SU-DHL-6 (cell line): ENCODE results near the gene SH3PXD2B.

Experiments used
- CTCF ChIP-seq: fragments of 200-600 bp; sonication (generic); IDR thresholded peaks from one replicate; pipeline ENCODE4 v1.5.1; 2017; ENCODE audit warnings: antibody characterized with exemption, mild to moderate bottlenecking, low read length, moderate library complexity; ENCODE audit not compliant: insufficient read depth, poor library complexity, severe bottlenecking
- EZH2phosphoT487 ChIP-seq: fragments of 200-600 bp; sonication (generic), shearing (Covaris generic); conservative IDR thresholded peaks from 2 replicates; pipeline ENCODE4 v1.6.1; 2018; ENCODE audit warnings: mild to moderate bottlenecking, antibody characterized with exemption, low read length, moderate library complexity, mixed read lengths

GRCh38 chr5:172361566-172362238 lies 92.6 kb downstream of the SH3PXD2B start:
- TF ChIP-seq CTCF (no peak), EZH2phosphoT487 (no peak)
